ENCODE measurements around the gene CTU2.
A peak's percentile ranks its signal among the peaks of the same experiment; 100 is the strongest.

- 0 out of 2 replicates have a peak, but pooled peaks have one; percentile 12 for TF ChIP-seq SPI1 (IDR thresholded peaks at IDR 0.05; ENCODE audit: low read depth, low read length)
- TF ChIP-seq POLR2A (IDR thresholded peaks at IDR 0.05; ENCODE audit: low read depth, low read length), result no peak
- TF ChIP-seq POU2F2 (IDR thresholded peaks at IDR 0.05; ENCODE audit: low read depth, low read length), result no peak
- no peak for TF ChIP-seq POLR2AphosphoS5 (IDR thresholded peaks at IDR 0.05; ENCODE audit: low read depth, low read length)
- TF ChIP-seq TAF1 (IDR thresholded peaks at IDR 0.05; ENCODE audit: low read depth, low read length), result peak; percentile 18; the same call in 1 of the 2 replicates
Observed at GRCh38 chr16:88673716-88674379, 32.5 kb upstream of the CTU2 start.

All from GM12891 (cell line).